ENCODE data around the gene KRTAP1-4.
"Not testable (repeated sequence)": the region's sequence is repeated elsewhere in the genome, so short reads cannot be mapped to it uniquely, and the experiment has no call there.

The KRTAP1-4 gene

GRCh38 chr17:41029633-41030245, at the start of gene KRTAP1-4:
TSS of gene KRTAP1-4 (minus strand) at chr17:41030195. CDS start at chr17:41030078, 117 bp downstream.
- DNase-seq = no peak

GRCh38 chr17:41076788-41077187, 46.8 kb upstream of the KRTAP1-4 start:
- DNase-seq = no peak

- DNase-seq = no peak
These were observed 43.7 kb upstream of the KRTAP1-4 start for GRCh38 chr17:41073676-41074075.

GRCh38 chr17:41071606-41072360, 41.8 kb upstream of the KRTAP1-4 start:
- no peak for DNase-seq

- DNase-seq = no peak
These were observed 39.0 kb upstream of the KRTAP1-4 start for GRCh38 chr17:41069031-41069430.

- DNase-seq = no peak
These were observed 37.3 kb upstream of the KRTAP1-4 start for GRCh38 chr17:41067281-41067680.

- DNase-seq = no peak
These were observed 36.0 kb upstream of the KRTAP1-4 start, which contains the start of gene KRTAP2-4 for GRCh38 chr17:41065829-41066624. TSS of gene KRTAP2-4 (minus strand) at chr17:41065879. CDS start at chr17:41065845, 34 bp downstream.

- not testable (repeated sequence) for DNase-seq
These were observed 35.2 kb upstream of the KRTAP1-4 start for GRCh38 chr17:41065016-41065689.

- no peak for DNase-seq
These were observed 34.3 kb upstream of the KRTAP1-4 start for GRCh38 chr17:41064301-41064700.

- DNase-seq = no peak
These were observed 33.5 kb upstream of the KRTAP1-4 start for GRCh38 chr17:41063449-41063848.

- DNase-seq = no peak
These were observed 32.0 kb upstream of the KRTAP1-4 start for GRCh38 chr17:41061964-41062363.

- DNase-seq = no peak
These were observed 30.1 kb upstream of the KRTAP1-4 start, which contains the start of gene KRTAP2-3 for GRCh38 chr17:41060052-41060604. TSS of gene KRTAP2-3 (minus strand) at chr17:41060114. CDS start at chr17:41060050, 64 bp downstream.

- DNase-seq = not testable (repeated sequence)
These were observed 29.5 kb upstream of the KRTAP1-4 start for GRCh38 chr17:41059276-41060051.

GRCh38 chr17:41058741-41059140, 28.7 kb upstream of the KRTAP1-4 start:
- DNase-seq = no peak

- DNase-seq = no peak
These were observed 27.6 kb upstream of the KRTAP1-4 start for GRCh38 chr17:41057547-41057946.

GRCh38 chr17:41055130-41055529, 25.1 kb upstream of the KRTAP1-4 start, which contains the start of gene KRTAP2-2:
TSS of gene KRTAP2-2 (minus strand) at chr17:41055230. CDS start at chr17:41055211, 19 bp downstream.
- DNase-seq = not testable (repeated sequence)

GRCh38 chr17:41054556-41054955, 24.6 kb upstream of the KRTAP1-4 start:
- not testable (repeated sequence) for DNase-seq

- no peak for DNase-seq
These were observed 24.0 kb upstream of the KRTAP1-4 start for GRCh38 chr17:41054025-41054424.

- DNase-seq = no peak
These were observed 22.6 kb upstream of the KRTAP1-4 start for GRCh38 chr17:41052566-41052965.

GRCh38 chr17:41049110-41049509, 19.1 kb upstream of the KRTAP1-4 start:
- DNase-seq = no peak

- no peak for DNase-seq
These were observed 18.4 kb upstream of the KRTAP1-4 start for GRCh38 chr17:41048441-41048840.
